ENCODE data around the gene LSR.
"Not testable (repeated sequence)": the region's sequence is repeated elsewhere in the genome, so short reads cannot be mapped to it uniquely, and the experiment has no call there.

The LSR gene

DNA sequence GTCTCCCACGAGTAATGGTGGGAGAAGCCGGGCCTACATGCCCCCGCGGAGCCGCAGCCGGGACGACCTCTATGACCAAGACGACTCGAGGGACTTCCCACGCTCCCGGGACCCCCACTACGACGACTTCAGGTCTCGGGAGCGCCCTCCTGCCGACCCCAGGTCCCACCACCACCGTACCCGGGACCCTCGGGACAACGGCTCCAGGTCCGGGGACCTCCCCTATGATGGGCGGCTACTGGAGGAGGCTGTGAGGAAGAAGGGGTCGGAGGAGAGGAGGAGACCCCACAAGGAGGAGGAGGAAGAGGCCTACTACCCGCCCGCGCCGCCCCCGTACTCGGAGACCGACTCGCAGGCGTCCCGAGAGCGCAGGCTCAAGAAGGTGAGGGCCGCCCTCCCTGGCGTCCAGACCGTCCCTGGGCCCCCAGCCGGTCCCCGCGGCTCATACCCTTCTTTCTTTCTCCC is 18.6 kb downstream of the LSR start:
- no peak for DNase-seq (ENCODE audit: low read depth in 2 of 2)

DNA sequence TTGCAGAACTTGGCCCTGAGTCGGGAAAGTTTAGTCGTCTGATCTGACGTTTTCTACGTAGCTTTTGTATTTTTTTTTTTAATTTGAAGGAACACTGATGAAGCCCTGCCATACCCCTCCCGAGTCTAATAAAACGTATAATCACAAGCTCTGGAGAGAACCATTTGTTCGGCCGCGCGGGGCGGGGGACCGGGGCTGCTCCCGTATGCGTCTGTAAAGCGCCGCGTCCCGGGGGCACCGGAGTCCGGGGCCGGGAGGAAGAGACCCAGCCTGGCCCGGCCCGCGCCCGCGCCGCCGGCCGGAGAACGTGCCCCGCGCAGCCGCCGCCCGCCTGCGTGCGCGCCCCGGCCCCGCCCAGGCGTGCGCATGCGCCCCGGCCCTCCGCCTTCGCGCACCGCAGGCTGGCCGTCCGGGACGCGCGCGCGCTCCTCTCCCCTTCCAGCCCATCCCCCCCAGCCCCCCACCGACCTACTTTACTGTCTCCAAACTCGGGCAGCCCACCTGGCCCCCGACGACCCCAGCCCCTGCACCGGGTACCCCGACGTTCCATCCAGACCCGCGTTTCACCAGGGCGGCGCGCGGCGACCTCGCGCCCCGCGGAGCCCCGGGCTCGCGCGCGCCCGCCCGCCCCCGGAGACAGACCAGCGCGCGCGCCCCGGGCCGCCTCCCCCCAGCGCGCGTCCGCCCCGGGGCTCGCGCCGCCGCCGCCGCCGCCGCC is 19.2 kb downstream of the LSR start:
- peak; percentile 45 to 53 for DNase-seq (ENCODE audit: low read depth in 2 of 2)

DNA sequence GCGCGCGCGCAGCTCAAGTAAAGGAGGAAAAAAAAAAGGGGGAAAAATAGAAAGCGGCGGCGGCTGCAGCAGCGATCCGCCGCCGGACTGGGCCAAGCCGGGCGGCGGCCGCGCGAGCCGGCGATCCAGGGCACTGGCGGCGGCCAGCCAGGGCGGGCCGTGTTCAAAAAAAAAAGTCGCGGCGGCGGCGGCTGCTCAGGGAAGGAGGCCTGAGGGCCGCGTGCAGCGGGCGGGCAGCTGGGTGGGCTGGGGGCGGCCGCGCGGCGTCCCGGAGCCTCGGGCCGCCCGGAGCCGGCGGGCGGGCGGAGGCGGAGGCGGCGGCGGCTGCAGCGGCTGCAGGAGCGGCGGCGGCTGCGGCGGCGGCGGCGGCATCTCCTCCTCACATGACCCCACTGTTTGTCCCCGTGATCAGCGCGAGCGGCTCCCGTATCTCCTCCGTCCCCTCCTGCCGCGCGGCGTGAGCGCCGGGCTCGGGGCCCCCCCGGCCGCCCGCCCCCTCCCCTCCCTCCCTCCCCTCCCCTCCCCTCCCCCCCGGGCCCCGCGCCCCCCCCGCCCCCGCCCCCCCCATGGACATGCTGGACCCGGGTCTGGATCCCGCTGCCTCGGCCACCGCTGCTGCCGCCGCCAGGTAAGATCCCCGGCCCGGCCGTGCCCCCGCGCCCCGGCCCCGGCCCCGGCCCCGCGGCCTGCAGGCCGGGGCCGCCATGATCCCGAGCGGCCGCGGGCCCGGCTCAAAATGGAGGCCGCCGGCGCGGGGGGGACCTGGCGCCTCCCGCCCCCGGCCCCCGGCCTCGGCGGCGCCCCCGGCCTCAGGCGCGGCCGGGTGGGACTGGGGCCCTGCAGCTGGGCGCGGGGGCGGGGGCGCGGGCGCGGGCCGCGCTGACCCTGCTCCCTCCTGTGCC is 20.0 kb downstream of the LSR start, which contains the start of gene USF2:
Gene USF2 (plus strand): TSS at position 427 of the 902 bp plus-strand sequence. CDS start 140 bp downstream, at position 567.
- no peak for DNase-seq (ENCODE audit: low read depth in 2 of 2)

DNA sequence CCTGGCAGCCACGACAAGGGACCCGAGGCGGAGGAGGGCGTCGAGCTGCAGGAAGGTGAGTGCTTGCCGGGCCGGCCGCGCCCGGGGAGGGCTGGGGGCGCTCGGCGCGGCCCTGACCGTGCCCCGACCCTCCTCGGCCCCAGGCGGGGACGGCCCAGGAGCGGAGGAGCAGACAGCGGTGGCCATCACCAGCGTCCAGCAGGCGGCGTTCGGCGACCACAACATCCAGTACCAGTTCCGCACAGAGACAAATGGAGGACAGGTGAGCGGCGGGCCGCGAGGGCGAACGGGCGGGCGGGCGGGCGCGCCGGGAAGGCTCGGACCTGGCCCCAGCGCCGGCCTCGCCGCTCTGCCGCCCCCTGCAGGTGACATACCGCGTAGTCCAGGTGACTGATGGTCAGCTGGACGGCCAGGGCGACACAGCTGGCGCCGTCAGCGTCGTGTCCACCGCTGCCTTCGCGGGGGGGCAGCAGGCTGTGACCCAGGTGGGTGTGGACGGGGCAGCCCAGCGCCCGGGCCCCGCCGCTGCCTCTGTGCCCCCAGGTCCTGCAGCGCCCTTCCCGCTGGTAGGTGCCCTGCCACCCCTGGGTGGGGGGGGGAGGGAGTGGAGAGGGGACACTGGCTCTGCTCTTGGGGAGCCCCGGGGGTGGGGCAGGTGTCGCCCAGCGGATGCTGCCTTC is 20.8 kb downstream of the LSR start:
- peak; percentile 52 to 54 for DNase-seq (ENCODE audit: low read depth in 2 of 2)

DNA sequence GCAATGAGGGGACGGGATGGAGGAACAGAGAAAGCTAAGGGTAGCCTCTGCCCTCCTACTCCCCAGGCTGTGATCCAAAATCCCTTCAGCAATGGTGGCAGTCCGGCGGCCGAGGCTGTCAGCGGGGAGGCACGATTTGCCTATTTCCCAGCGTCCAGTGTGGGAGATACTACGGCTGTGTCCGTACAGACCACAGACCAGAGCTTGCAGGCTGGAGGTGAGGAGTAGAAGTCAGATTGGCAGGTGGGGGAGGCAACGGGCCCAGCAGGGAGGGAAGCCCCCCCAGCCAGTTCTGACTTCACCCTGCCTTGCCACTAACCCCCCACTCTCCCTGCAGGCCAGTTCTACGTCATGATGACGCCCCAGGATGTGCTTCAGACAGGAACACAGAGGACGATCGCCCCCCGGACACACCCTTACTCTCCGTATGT is 21.6 kb downstream of the LSR start:
- no peak for DNase-seq (ENCODE audit: low read depth in 2 of 2)

DNA sequence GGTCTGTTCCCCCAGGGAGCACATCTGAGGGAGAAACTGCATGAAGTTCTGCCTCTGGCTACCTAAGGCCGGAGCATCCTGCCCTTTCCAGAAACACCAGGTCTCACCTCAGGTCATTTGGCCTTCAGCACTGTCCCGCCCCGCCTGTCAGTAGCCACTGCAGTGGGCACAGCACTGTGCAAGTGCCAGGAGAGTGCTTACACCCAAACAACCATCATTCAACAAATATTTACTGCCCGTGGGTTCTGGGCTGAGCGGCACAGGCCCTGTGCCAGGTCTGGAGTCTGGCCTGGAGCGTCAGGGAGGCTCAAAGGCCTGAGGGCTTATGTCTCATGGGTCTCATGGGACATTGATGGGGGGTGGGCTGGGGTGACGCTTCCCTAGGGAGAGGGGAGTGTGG is 22.7 kb downstream of the LSR start:
- DNase-seq (ENCODE audit: low read depth in 2 of 2) = no peak

DNA sequence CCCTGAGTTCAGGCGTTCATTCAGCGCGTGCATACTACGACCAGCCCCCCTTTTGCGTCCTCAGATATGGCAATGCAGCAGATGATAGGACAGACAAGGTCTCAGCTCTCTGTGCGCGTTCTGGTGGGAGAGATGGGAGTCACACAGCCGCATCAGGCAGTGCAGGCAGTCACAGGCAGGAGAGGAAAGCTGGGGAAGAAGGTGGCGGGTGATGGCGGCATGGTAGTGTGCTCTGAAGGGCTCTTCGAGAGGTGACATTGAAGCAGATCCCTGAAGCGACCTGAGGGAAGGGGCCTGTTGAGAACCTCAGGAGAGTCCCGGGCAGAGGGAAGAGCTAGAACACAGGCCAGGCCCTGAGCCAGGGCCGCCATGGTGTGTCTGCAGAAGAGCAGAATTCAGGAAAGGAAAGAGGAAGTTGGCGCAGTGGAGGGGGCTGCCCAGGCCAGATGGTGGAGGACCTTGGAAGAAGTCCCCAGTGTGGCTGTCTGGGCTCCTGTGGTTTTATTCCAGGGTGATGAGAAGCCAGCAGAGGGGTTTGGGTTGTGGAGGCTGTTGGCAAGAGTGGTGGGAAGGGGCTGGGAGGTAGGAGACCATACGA is 23.4 kb downstream of the LSR start:
- no peak for DNase-seq (ENCODE audit: low read depth in 2 of 2)

DNA sequence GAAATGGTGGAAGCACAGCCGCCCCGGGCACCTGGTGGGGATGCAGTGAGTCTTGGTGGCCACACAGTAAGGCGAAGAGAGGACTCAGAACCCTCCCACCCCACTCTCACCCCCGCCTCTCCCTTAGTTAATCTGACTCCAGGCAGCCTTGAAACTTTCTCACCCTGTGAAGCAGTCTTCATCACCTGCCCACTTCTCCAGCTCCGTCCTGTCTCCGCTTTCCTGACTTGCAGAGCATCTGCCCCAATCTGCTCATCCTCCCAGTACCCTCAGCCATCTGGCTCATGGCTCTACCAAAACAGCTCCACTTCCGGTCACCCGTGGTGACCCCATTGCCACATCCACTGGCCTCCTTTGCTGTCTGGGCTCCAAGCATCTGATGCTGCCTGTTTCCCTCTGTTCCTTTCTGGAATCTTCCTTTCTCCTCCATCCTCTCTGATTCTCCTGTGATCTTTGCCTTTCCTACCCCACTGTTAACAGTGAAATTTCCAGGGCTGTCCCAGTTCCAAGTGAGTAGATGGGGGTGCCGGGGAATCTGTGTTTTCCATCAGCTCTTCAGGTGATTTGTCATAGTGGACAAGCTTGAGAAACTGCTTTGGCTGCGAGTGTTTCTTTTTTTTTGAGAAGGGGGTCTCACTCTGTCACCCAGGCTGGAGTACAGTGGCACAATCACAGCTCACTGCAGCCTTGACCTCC is 24.3 kb downstream of the LSR start:
- no peak for DNase-seq (ENCODE audit: low read depth in 2 of 2)

DNA sequence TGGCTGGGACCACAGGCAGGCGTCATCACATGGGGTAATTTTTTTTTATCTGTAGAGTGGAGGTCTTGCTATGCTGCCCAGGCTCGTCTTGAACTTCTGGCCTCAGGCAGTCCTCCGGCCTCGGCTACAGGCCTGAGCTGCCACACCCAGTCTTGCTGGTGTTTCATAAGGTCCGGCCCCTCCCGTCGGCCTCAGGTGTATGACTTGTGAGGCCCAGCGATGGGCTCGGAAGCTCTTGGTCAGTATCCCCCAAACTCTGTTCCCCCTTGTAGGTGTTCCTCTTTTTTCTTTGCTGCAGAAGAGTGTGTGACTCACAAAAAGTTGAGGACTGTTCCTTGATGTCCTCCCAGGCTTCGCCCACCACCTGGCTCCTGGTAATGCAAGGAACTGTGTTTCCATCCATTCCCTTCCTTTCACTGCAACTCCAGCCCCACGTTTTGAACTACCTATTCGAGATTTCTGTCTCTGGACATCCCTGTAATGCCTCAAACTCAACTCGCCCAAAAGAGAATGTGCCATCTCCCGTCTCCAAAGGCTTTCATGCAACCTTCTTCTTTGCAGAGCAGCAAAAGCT is 25.0 kb downstream of the LSR start:
- no peak for DNase-seq (ENCODE audit: low read depth in 2 of 2)

DNA sequence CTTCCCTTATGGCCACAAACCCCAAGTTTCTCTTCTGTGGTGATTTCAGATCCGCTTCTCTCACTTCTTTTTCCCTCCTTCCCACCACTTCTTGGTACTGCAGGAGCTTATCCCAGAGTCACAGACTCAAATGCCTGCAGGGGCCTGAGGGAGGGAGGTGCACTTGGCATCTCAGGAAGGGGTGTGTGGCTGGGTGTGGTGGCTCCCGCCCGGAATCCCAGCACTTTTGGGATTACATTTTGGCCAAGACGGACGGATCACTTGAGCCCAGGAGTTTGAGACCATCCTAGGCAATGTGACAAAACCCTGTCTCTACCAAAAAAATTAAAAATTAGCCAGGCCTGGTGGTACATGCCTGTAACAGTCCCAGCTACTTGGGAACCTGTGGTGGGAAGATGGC is 25.5 kb downstream of the LSR start:
- no peak for DNase-seq (ENCODE audit: low read depth in 2 of 2)

DNA sequence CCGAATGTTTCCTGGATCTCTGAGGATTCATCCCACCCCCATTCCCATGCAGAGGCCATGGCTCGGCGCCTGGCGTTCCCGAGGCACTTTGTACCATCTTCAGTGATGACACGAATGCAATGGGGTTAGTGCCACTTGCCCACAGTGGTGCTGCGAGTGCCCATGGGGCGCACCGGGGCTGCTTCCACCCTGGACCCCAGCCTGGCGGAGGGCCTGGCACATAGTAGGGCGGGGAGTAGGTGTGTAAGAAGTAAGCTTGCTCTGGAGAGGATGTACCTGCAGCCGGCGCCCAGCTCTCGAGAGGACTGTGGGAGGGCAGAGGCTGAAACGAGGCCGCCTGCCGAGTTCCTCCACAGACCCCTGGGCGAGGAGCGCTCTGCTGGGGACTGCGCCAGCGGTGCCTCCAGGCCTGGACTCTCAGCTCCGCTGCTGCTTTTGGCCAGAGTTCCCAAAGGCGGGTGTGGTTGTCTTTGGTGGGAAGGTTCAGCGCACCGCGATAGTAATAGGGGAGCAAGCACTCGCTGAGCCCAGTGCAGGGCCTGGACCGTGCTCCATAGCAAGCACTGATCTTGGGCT is 28.0 kb downstream of the LSR start:
- no peak for DNase-seq (ENCODE audit: low read depth in 2 of 2)

DNA sequence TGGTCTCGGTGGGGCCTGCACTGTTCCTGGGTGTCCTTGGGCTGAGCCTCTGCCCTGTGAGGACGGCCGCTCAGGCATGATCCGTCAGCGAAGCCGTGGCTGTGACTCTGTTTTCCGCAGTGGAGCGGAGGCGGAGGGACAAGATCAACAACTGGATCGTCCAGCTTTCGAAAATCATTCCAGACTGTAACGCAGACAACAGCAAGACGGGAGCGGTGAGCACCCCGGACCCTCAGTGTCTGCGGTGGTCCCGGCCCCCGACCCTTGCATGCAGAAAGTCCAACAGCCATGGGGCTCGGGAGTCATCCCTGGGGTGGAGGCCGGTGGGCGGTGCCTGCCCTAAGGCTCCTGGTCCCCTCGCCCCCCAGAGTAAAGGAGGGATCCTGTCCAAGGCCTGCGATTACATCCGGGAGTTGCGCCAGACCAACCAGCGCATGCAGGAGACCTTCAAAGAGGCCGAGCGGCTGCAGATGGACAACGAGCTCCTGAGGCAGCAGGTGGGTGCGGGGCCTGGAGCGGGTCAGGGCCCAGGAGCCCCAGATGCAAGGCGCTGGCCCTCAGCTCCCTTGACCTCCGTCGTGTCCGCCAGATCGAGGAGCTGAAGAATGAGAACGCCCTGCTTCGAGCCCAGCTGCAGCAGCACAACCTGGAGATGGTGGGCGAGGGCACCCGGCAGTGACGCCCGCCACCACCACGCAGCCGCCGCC is 29.9 kb downstream of the LSR start:
- DNase-seq (ENCODE audit: low read depth in 2 of 2) = no peak

DNA sequence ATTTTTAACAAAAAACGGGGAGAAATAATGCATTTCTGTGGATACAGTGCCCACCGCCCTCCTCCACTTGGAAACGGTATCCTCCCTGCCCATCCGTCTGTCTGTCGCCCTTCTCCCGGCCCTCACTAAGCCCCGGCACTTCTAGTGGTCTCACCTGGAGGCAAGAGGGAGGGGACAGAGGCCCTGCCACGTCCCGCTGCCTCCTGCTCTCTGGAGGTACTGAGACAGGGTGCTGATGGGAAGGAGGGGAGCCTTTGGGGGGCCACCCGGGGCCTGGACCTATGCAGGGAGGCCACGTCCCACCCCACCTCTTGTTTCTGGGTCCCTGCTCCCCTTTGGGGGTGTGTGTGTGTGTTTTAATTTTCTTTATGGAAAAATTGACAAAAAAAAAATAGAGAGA is 30.6 kb downstream of the LSR start:
- no peak for DNase-seq (ENCODE audit: low read depth in 2 of 2)

DNA sequence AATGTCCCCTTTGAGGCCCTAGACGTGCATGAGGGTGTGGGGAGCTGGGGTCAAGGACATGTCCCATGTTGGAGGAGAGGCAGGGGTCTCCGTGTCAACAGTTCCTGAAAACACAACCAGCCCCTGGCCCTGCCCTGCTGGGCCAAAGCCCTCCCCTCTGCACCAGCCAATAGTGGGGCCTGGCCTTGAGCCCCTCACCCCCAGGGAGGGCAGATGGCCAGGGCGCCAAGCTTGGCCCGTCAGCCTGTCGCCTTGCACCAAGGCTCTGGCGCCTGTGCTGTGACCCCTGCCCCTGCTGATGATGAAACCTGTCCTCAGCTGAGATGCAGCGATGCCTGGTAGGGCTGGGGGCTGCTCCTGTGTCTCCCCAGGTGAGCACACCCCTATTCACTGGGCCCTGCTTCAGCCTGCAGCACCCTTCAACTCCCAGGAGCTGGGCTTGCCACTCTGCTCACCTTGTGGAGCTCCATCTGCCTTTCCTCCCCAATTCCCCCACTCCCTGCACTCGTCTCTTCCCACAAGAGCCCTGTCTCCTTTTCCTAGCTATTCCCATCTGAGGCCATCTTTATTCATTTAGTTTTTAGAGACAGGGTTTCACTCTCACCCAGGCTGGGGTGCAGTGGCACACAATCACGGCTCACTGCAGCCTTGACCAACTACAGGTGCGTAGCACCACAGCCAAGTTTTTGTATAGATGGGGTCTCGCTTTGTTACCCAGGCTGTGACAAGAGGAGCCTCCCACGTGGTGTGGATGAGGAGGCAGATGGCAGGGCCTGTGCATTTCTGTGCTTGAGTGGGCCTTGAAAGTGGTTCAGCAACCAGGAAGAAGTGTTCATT is 31.4 kb downstream of the LSR start:
- no peak for DNase-seq (ENCODE audit: low read depth in 2 of 2)

DNA sequence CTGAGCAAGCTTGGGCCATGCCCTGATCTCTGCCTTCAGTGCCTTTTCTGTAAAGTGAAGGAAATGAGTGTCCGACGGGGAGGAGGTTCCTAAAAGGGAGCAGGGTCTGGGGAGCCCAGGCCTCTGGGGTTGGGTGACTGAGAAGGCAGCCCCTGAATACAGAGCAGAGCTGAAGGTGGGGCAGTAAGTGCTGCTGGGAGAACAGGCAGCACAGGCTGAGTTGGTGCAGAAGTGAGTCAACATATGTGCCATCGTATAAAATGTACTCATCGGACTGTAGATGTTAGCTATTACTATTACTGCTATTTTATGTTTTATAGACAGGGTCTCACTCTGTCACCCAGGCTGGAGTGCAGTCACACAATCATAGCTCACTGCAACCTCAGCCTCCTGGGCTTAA is 32.5 kb downstream of the LSR start:
- no peak for DNase-seq (ENCODE audit: low read depth in 2 of 2)

DNA sequence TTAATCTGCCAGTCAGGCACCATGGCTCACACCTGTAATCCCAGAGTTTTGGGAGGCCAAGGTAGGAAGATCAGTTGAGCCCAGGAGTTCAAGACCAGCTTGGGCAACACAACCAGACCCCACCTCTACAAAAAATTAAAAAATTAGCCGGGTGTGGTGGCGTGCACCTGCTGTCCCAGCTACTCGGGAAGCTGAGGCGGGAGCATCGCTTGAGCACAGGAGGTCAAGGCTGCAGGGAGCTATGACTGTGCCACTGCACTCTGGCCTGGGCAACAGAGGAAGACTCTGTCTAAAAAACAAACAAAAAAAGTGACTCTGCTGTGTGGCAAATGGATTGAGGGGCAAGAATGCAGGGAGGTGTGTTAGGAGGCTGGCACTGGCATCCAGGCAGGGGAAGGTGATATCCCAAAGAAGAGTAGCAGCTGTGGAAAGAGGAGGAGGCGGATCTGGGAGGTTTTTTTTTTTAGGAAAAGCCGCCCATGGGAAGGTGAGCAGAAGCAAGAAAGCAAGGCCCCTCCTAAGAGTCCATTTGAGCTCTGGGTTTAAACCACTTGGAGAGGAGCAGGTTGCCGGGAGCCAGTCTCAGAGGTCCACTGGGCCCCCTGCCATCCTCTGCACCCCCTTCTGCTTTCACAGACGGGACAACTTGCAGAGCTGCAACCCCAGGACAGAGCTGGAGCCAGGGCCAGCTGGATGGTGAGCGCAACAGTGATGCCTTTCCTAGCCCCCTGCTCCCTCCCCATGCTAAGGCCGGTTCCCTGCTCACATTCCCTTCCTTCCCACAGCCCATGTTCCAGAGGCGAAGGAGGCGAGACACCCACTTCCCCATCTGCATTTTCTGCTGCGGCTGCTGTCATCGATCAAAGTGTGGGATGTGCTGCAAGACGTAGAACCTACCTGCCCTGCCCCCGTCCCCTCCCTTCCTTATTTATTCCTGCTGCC is 35.6 kb downstream of the LSR start:
- no peak for DNase-seq (ENCODE audit: low read depth in 2 of 2)

DNA sequence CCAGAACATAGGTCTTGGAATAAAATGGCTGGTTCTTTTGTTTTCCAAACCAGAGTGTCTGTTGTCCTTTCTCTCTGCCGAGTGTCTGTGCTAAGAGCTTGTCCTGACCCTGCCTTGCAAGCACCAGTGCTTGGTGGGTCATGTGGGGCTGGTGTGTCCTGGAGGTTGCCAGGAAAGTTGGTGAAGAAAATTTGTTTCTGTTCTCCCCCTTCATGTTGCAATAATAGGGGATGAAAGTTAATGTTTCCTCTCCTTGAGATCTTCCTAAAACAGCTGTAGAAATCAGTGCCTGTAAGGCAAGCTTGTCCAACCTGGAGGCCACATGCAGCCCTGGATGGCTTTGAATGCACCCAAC is 36.3 kb downstream of the LSR start:
- DNase-seq (ENCODE audit: low read depth in 2 of 2) = no peak

DNA sequence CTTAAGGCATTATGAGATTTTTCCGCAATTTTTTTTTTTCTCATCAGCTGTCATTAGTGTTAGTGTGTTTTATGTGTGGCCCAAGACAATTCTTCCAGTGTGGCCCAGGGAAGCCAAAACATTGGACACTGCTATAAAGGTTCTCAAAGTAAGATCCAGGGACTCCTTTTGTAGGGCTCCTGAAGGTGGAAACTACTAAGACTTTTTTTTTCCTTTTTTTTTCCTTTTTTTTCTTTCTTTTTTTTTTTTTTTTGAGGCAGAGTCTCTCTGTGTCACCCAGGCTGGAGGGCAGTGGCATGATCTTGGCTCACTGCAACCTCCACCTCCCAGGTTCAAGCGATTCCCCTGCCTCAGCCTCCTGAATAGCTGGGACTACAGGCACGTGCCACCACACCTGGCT is 36.7 kb downstream of the LSR start:
- not testable (repeated sequence) for DNase-seq (ENCODE audit: low read depth in 2 of 2)

Measured in stimulated activated CD8-positive, alpha-beta memory T cell treated with anti-CD3 and anti-CD28 coated beads, Interleukin-7, amount 100 ng/mL, for 1 hour (primary cell).